ENCODE data around the gene SPATS2L. TPM values are rescaled to one million over a fixed set of nuclear protein-coding genes. Genes with fewer than 3 reads are reported as not detected.

SPATS2L gene
- total RNA-seq, 6 donors from 2014 or later = 57.6 to 127 (median 80.4) TPM

DNA sequence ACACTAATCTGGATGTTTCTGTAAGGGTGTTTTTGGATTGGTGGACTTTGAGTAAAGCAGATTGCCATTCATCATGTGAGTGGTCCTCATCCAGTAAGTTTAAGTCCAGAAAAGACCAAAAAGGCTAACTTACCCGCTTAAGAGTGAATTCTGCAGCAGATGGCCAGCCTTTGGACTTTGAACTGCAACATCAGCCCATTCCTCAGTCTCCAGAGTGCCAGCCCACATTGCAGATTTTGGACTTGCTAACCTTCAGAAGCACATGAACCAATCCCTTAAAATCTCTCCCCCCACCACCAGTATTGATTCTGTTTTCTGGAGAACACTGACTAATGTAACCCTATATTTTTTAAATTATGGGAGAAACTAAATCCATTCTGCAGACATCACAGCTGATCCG, 30.0 kb upstream of the SPATS2L start:
- 77 to 95% methylated on average over 2 of the region's 2 CpGs for WGBS, 2 donors
- DNase-seq (no peak), ATAC-seq (ENCODE audit: low FRiP score in 2 of 2) (no peak)
- Histone ChIP-seq H3K36me3 (no peaks in the 10 kb centered on the region), H3K4me1 (no peaks in the 10 kb centered on the region), H3K9me3 (no peaks in the 10 kb centered on the region), H3K27me3 (no peaks in the 10 kb centered on the region), H3K4me3 (no peak overlapping the region), H3K27ac (no peak overlapping the region)
- TF ChIP-seq EP300 (IDR thresholded peaks at IDR 0.05) = no peak
- TF ChIP-seq POLR2A (IDR thresholded peaks at IDR 0.05) = no peak
- TF ChIP-seq CTCF (IDR thresholded peaks at IDR 0.05) = no peak
- TF ChIP-seq POLR2AphosphoS5 (IDR thresholded peaks at IDR 0.05) = no peak

GRCh38 chr2:200278694-200279316, 27.7 kb upstream of the SPATS2L start:
- H3K9me3 ChIP-seq = no peaks in the 10 kb centered on the region
- H3K27me3 ChIP-seq = no peaks in the 10 kb centered on the region
- no peak overlapping the region for H3K27ac ChIP-seq
- H3K4me3 ChIP-seq = no peak overlapping the region
- DNase-seq = no peak
- no peaks in the 10 kb centered on the region for H3K4me1 ChIP-seq
- no peak for TF ChIP-seq POLR2AphosphoS5 (IDR thresholded peaks at IDR 0.05)
- no peak for TF ChIP-seq POLR2A (IDR thresholded peaks at IDR 0.05)
- TF ChIP-seq EP300 (IDR thresholded peaks at IDR 0.05) = no peak
- TF ChIP-seq CTCF (IDR thresholded peaks at IDR 0.05) = no peak
- no peaks in the 10 kb centered on the region for H3K36me3 ChIP-seq
- no peak for ATAC-seq (ENCODE audit: low FRiP score in 2 of 2)
- WGBS, 2 donors = 92 to 94% methylated on average over 6 of the region's 6 CpGs

- no peak for DNase-seq
Measured at GRCh38 chr2:200279857-200280256, 26.6 kb upstream of the SPATS2L start.

GRCh38 chr2:200286578-200286977, 19.9 kb upstream of the SPATS2L start:
- TF ChIP-seq EP300 (IDR thresholded peaks at IDR 0.05) (no peak), POLR2AphosphoS5 (IDR thresholded peaks at IDR 0.05) (no peak), POLR2A (IDR thresholded peaks at IDR 0.05) (no peak), CTCF (IDR thresholded peaks at IDR 0.05) (no peak)
- Histone ChIP-seq H3K27ac (no peak overlapping the region), H3K36me3 (no peaks in the 10 kb centered on the region), H3K9me3 (no peaks in the 10 kb centered on the region), H3K4me1 (no peaks in the 10 kb centered on the region), H3K27me3 (no peaks in the 10 kb centered on the region), H3K4me3 (no peak overlapping the region)
- no peak for DNase-seq
- 93 to 96% methylated on average over 1 of the region's 1 CpG for WGBS, 2 donors
- no peak for ATAC-seq (ENCODE audit: low FRiP score in 2 of 2)

More at GRCh38 chr2:200279857-200280256, 26.6 kb upstream of the SPATS2L start:
- TF ChIP-seq EP300 (IDR thresholded peaks at IDR 0.05) (no peak), POLR2A (IDR thresholded peaks at IDR 0.05) (no peak), POLR2AphosphoS5 (IDR thresholded peaks at IDR 0.05) (no peak)
- no peak overlapping the region for H3K27ac ChIP-seq
- no peaks in the 10 kb centered on the region for H3K27me3 ChIP-seq
- H3K9me3 ChIP-seq = no peaks in the 10 kb centered on the region
- H3K36me3 ChIP-seq = no peaks in the 10 kb centered on the region
- ATAC-seq (ENCODE audit: low FRiP score in 2 of 2) = no peak
- no peaks in the 10 kb centered on the region for H3K4me1 ChIP-seq
- no peak overlapping the region for H3K4me3 ChIP-seq

- ATAC-seq (ENCODE audit: low FRiP score in 2 of 2) = peak in 1 of 2 donors; percentile 19
- H3K27me3 ChIP-seq = no peaks in the 10 kb centered on the region
- H3K4me3 ChIP-seq = no peak overlapping the region
- no peak overlapping the region for H3K27ac ChIP-seq
- no peak for TF ChIP-seq CTCF (IDR thresholded peaks at IDR 0.05)
- TF ChIP-seq POLR2AphosphoS5 (IDR thresholded peaks at IDR 0.05) = no peak
- TF ChIP-seq POLR2A (IDR thresholded peaks at IDR 0.05) = no peak
- no peak for TF ChIP-seq EP300 (IDR thresholded peaks at IDR 0.05)
- no peaks in the 10 kb centered on the region for H3K9me3 ChIP-seq
- H3K36me3 ChIP-seq = no peaks in the 10 kb centered on the region
- no peak for DNase-seq
- no peaks in the 10 kb centered on the region for H3K4me1 ChIP-seq
- WGBS, 2 donors = 69 to 71% methylated on average over 5 of the region's 5 CpGs
Measured at GRCh38 chr2:200288670-200289429, 17.6 kb upstream of the SPATS2L start.
